SK-N-DZ (cell line): Measurements from ENCODE around the gene THBS1.

ENCODE experiments used
- DNase-seq: peaks from one replicate; pipeline ENCODE4 v3.0.0-alpha.2; 2015; ENCODE audit warnings: low spot score

The THBS1 gene

GRCh38 chr15:39588531-39589192, 7.8 kb downstream of the THBS1 start:
- DNase-seq = no peak

DNA sequence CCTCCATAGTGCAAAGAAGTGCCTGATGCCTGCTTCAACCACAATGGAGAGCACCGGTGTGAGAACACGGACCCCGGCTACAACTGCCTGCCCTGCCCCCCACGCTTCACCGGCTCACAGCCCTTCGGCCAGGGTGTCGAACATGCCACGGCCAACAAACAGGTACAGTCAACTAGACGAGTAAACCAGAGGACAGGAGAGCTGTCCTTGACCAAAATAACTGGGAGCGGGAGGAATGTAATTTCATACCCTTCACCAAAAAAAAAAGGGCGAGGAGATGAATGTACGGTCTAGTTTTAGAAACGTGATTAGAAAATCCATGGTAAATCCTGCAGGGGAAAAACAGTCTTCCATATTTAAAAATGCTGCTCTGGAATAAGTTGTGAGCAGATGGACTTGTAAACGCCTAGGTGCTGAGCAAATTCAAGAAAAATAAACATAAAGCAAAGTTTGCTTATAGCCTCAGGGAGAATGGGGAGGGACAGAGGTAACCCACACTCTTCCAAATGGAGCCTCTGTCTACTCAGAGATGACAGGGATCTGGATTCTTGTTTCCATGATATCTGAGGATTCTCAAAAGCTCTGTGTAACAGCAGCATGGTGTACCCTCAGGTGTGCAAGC, 8.4 kb downstream of the THBS1 start:
- DNase-seq = no peak

GRCh38 chr15:39589815-39590644, 9.2 kb downstream of the THBS1 start:
- DNase-seq = no peak

GRCh38 chr15:39591141-39591895, 10.4 kb downstream of the THBS1 start:
- no peak for DNase-seq

DNA sequence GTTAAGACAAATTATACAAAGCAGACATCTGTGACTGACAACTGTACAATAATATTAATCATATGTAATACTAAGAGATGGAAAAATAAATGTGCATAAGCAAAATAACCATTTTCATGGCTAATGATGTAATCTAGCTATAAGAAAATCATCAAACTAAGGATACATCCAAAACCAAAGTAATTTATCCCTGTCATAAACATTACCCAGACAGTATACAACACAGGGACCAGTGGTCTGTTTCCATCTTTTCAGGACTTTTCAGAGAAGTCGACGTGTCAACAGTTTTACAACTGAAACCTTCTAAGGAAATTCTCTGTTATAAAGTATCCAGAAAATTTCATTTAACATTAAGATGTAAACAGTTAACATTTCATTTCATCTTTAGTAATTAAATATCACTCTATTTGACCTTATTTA, 11.0 kb downstream of the THBS1 start:
- DNase-seq = no peak

DNA sequence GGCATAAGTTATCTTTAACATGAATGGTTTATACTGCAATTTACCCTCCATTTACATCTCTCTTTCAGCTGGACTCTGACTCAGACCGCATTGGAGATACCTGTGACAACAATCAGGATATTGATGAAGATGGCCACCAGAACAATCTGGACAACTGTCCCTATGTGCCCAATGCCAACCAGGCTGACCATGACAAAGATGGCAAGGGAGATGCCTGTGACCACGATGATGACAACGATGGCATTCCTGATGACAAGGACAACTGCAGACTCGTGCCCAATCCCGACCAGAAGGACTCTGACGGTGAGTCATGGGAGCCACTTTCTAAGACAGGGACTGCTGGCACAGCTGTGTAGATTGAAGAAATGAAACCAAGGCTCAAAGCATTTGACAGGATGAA, 11.6 kb downstream of the THBS1 start:
- DNase-seq = no peak

GRCh38 chr15:39593071-39593655, 12.3 kb downstream of the THBS1 start:
- DNase-seq = no peak

DNA sequence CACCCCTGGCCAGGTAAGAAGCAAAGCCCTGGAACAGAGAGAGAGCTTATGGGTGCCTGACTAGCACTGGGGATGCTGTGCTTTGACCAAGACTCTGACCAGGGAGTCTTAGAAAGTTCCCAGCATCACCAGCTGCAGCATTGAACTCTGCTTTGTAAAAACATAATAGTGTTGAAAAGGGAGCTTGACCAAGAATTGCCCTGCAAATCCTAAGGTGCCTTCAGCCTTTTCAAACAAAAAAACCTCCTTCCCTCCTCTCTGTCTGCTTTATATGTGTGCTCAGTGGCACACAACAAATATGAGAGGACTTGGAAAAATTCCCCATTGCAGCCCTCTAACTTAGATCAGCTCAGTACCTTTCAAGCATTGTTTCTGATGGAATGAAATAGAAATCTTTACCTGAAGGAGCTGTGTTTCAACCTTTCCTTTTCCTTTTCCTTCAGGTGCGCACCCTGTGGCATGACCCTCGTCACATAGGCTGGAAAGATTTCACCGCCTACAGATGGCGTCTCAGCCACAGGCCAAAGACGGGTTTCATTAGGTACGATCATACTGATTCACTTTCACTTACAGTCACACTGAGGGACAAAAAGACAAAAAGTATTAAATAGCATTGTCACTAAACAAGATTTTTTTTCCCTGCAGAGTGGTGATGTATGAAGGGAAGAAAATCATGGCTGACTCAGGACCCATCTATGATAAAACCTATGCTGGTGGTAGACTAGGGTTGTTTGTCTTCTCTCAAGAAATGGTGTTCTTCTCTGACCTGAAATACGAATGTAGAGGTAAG, 13.0 kb downstream of the THBS1 start:
- no peak for DNase-seq

DNA sequence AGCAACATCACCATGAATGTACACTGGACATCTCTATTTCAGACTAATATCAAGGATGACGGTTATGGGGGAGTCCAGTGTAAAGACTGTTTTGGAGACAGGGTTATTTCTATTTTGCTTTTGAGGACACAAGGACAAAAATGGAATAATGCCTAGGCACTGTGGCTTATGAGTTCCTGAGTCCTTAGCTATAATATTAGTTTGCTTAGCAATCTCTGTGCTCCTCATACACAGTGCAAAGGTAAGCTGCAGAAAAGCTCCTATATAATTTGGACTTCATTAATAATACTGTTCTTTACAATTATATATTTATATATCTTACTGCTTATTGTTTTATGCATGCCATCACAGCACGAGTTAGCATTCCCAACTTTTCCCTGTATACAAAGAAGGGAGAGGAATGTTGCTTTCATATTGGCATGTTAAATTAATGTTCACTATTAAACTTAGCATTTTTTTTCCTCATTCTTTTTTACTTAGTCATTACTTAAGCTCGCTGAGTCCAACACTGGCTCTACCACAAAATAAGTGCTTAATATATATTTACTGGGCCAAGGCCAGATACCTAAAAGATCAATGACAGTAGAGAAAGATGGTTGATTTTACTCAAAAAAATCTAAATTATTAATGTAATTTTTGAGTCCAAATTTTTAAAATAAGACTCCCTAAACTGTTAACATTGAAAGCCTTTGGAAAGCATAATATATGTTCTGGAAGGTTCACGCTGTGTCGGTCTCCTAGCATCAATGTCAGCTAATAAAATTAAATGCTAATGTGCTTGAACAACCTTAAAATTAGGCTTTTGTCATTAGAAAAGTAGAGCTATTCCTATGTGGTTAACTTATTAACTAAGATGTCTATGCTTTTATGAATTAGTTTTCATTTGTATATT, 13.8 kb downstream of the THBS1 start:
- no peak for DNase-seq

- no peak for DNase-seq
Measured at GRCh38 chr15:39595338-39596221, 14.7 kb downstream of the THBS1 start.

GRCh38 chr15:39596358-39597051, 15.6 kb downstream of the THBS1 start:
- DNase-seq = no peak

- DNase-seq = no peak
Measured at GRCh38 chr15:39597336-39597735, 16.5 kb downstream of the THBS1 start.

GRCh38 chr15:39597751-39598185, 16.9 kb downstream of the THBS1 start:
- no peak for DNase-seq

- no peak for DNase-seq
Measured at GRCh38 chr15:39598186-39598850, 17.4 kb downstream of the THBS1 start.

DNA sequence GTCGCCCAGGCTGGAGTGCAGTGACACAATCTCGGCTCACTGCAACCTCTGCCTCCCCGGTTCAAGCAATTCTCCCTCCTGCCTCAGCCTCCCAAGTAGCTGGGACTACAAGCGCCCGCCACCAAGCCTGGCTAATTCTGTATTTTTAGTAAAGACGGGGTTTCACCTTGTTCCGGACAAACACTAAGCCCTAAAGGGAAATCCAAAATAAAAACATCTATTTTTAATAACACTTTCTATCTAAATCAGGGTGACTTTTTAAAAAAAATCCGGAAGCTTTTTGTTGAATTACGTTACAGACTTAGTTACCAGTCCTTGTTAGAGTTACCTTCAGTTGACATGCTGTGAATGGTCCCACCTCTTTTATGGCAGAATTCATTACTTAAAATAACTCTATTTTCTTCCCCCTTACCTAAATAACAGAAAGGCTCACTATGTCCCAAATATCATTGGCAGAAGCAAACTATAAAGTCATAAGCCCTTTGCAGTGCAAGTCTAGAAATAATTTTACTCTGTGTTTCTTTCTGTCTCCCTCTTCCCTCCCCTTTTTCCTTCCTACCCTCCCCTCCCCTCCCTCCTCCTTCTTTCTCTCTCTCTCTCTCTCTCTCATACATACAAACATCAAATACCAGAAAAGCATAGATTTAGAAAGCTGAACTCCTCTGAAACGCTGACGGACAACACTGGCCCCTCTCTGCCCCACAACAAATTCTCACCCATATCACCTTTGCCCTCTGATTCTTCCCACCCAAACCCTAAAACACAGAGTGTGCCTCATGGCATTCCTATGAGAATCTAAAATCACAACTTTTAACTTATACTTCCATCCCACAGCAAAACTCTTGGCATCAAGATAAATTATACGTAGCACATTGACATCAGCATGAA, 18.3 kb downstream of the THBS1 start:
- DNase-seq = no peak

DNA sequence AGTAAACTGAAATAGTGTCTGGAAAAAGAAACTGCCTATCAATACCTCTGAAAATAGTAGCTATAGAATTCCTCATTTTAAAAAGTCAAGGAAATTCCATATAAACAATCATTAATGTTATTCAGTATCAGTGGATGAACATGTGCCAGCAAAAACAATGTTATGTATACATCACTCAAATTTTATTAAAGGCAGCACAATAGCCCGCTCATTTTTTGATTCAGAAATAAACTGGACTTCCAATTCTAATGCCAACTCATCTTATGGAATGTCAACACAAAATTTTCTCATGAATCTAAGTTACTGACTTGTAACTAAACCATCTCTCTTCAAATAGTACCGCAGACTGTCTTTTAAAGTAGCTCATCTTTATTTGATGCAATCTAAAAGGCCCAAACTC, 19.0 kb downstream of the THBS1 start:
- no peak for DNase-seq
